Activated naive CD4-positive, alpha-beta T cell treated with anti-CD3 and anti-CD28 coated beads, Interleukin-2, amount 50 U/mL, for 16 hours (primary cell): ENCODE data around the gene DPF3.

Source experiments
- DNase-seq: peaks from one replicate; pipeline ENCODE4 v3.0.0-alpha.2; 2020

Gene DPF3

DNA sequence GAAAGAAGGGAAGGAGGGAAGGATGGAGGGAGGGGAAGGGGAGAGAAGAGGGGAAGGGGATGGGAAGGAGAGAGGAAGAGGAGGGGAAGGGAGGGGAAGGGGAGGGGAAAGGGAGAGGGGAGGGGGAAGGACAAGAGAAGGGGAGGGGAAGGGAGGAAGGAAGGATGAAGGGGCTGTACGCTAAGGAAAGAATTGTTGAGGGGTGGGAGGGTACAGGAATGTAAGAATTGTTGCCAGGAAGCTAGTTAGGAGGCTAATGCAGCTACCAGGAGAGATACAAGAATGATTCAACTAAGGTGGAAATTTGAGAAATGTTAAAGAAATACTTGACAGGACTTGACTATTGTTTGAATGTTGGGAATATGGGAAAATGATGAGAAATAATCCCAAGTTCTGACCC is 261.2 kb downstream of the DPF3 start:
- no peak for DNase-seq

GRCh38 chr14:72631401-72631800 is 262.5 kb downstream of the DPF3 start:
- no peak for DNase-seq

DNA sequence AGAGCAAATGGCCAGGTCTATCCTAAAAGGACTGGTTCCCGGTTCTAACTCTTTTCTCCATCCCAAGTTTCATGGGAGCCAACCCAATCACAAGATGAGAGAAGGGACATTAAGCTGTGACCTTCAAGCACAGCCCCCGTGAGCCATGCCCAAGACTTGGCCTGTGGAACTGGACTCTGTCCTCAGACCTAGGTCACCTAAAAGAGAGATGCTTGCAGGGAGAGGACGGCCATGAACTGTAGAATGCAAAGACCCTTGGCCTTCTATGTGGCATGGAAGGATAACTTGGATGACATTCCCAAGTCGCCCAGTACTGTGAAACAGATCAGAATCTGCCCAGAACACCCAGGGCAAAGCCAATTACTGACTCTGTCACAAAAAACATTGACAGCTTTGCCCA is 263.5 kb downstream of the DPF3 start:
- no peak for DNase-seq

DNA sequence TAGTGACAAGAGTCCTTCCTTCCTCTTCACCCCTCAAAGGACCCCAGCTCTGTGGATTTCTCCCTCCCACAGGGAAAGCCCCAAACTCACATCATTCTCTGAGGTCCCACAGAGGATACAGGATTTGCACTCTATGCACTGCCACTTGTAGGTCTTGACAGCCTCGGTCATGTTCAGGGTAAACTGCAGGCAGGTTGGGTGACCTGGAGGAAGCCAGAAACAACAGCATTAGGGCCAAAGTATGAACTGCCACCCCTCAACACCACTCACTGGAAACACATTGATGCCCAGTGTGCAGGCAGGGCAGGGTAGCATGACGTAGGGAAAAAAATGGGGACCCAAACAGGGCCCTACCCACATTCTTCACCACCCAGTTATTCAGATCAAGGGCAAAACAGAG is 264.4 kb downstream of the DPF3 start:
- DNase-seq: no peak

DNA sequence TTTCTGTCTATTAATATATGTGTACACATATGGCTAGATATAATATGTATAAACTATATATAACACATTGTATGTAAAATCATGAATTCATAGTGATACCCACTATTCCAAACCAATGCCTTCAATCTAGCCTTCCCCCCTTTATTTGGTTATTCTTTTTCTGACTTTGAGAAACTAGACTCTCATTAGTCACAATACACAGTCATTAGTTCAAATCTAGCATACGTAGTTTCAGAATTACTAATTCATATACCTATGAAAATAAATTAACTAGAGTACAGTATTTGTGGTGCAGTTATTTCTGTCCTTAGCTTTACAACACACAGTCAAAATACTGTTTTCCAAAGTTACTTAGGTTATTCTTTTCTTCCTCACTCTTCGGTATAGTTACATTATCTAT is 268.2 kb downstream of the DPF3 start:
- DNase-seq: no peak

- DNase-seq: no peak
These were observed 272.4 kb downstream of the DPF3 start for GRCh38 chr14:72621387-72622065.

- no peak for DNase-seq
These were observed 274.0 kb downstream of the DPF3 start for GRCh38 chr14:72619881-72620280.

GRCh38 chr14:72619111-72619571 is 274.8 kb downstream of the DPF3 start:
- no peak for DNase-seq

DNA sequence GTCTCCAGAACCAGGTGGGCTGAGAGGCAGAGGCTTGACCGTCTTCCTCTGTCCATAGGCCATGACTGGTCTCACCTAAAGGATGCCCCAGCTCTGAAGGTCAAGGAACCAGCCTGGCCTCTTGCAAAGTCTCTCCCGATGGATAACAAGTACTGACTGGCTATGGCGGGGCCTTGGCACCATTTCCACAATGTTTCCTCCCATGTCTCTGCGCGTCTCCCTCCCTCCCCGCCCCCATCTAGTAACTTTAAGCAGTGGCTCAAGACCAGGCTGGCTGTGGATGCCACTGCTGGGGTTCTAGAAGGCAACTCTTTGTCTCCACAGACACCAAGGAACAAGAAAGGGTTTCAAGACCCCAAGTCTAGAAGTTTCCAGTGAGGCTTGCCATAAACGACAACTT is 275.5 kb downstream of the DPF3 start:
- DNase-seq: no peak

DNA sequence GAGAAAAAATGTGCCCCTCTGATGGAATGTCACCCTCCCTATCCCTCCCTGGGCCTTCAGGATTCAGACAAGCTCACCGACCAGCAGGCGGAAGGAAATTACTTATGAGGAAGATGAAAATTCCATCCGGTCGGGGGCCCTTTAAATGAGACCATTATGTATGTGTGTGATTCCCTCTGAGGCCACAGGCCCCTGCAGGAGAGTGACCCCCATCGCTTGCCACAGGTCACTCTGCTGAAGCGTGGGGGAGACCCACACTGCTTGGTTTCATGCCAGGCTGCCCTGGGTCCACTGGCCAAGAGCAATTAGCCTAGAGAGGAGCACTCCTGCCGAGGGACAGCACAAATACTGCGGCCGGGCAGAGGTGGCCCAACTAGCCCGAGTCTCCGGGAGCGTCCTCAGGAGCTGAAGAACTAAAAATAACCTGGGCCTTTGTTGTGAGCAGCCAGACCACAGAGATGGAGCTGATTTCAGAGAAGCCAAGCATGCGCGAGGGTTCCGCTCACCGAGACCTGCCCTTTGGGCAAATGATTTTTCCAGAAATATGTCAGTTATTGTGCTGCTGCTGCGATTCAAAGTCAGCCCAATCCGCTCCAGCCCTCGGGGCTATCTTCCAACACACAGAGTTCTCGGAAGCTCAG is 276.4 kb downstream of the DPF3 start:
- no peak for DNase-seq

DNA sequence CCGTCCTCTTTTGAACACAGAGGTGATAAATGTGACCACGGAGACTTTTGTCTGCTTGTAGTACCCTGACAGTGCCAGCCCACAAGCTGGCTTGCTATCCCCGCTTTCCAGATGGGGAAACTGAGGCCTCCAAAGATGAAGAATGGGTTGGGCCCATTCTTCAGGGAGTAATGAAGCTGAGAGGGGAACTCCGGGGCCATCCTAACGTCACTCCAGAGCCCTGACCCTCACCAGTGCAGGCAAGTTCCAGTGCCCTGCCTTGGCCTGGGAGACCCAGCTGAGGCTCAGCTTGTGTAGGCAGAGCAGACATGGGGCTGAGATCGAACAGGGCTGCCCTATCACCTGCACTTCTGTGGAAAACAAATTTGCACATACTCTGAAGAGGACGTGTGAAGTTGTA is 277.1 kb downstream of the DPF3 start:
- no peak for DNase-seq

- no peak for DNase-seq
These were observed 277.6 kb downstream of the DPF3 start for GRCh38 chr14:72616294-72616693.

GRCh38 chr14:72615451-72616121 is 278.3 kb downstream of the DPF3 start:
- DNase-seq: no peak

DNA sequence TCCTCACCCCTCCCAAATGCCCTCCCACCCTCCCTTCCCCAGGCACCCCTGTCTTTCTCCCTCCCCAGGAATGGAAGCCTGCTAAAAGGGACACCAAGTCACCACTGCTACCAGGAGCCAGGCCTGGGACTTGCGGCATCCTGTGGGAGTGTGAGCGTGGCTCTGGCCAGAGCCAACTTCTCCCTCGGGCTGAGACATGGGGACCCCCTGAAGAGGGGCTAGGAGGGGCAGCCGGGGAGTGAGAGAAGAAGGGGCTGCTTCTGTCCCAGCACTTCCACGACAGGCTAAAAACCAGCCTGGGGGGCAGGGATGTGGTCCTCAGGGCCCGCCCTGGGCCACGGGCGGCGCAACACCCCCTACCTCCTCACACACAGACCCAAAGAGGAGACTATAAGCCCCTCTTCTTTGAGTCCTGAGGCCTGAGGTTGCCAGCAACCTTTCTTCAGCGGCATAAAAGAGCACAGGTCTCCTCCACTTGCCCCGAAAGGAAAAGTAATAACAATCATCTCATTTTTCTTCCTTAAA is 278.9 kb downstream of the DPF3 start:
- no peak for DNase-seq

DNA sequence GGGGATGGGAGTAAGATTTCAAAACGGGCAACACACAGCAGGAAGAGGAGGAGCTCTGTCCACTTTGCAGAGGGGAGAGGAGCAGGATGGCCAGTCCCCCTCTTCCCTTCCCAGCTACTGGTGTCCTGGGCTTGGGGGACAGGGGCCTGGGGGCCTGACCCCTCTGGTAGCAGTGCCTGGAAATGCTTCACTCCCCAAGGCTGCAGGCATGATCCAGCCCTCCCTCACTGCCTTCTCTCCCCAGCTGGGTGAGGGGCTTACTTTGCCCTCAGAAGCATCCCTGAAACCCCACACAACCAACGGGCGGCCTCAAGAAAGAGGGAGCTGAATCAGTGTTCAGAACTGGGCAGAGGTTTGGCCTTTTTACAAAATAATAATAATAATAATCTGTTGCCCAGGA is 279.5 kb downstream of the DPF3 start:
- no peak for DNase-seq

DNA sequence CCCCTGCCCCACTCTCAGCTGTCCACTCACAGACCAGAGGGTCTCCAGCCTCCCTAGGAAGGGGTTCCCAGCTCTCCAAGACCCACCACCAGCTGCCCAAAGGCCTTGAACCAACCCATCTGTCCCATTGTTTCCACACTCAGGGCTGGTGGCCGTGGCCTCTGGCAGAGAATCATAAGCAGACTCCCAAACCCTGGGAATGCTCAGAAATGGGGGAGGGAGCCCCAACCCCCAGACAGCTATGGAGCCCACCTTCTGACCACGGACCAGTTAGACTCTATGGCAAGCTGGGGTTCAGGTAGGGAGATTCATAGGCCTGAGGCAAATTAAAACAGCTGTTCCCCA is 280.0 kb downstream of the DPF3 start:
- no peak for DNase-seq

GRCh38 chr14:72613231-72613974 is 280.5 kb downstream of the DPF3 start:
- no peak for DNase-seq

DNA sequence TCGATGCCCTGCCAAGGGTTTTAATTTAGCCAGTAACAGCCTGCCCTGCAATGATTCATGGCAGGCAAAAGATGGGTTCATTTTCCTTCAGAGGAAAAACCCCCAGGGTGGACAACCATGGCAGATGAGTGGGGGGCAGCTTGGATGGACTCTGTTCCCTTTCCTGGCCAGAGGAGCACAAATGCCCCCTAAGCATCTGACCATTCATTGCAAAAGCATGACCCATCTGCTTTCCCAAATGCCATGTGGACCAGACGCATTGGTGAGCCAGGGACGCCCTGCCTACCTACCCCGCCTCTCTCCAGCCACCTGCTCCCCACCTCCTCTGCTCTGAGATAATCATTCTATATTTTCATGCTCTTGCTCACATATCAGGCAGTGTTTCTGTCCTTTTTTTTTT is 281.9 kb downstream of the DPF3 start:
- no peak for DNase-seq

- DNase-seq: no peak
These were observed 282.4 kb downstream of the DPF3 start for GRCh38 chr14:72611506-72611905.

GRCh38 chr14:72610831-72611200 is 283.1 kb downstream of the DPF3 start:
- DNase-seq: no peak

- no peak for DNase-seq
These were observed 283.6 kb downstream of the DPF3 start for GRCh38 chr14:72610096-72610830.

- DNase-seq: no peak
These were observed 284.5 kb downstream of the DPF3 start for GRCh38 chr14:72609205-72609916.
